Keratinocyte (primary cell): ENCODE data around the gene CCDC77. TPM values are rescaled to one million over a fixed set of nuclear protein-coding genes. Genes with fewer than 3 reads are reported as not detected.

Source experiments
- DNase-seq: peaks from one replicate; pipeline ENCODE4 v3.0.0-alpha.2; 2011; ENCODE audit warnings: low read depth, missing footprints, low spot score
- FAIRE-seq: peaks from 2 replicates; lab custom pipeline; 2011; peaks lifted over from hg19 to GRCh38; lab: Jason Lieb, UNC
- H2AFZ ChIP-seq: 2 replicates; pipeline ENCODE4 v1.6.0; 2012; ENCODE audit warnings: low read length, control low read depth, inconsistent platforms; ENCODE audit not compliant: control insufficient read depth
- H3K27ac ChIP-seq: 2 replicates; pipeline ENCODE4 v1.5.1; 2011; ENCODE audit warnings: low read length; ENCODE audit not compliant: control insufficient read depth, insufficient read depth
- H3K27me3 ChIP-seq: 3 replicates; pipeline ENCODE4 v1.6.0; 2011; ENCODE audit warnings: low read length; ENCODE audit not compliant: control insufficient read depth, insufficient read depth; ENCODE audit errors: extremely low read depth
- H3K36me3 ChIP-seq, 2 experiments: 2 replicates in 1 of 2; 3 replicates in 1 of 2; pipeline ENCODE4 v1.5.1; 2011; ENCODE audit warnings: low read length in 2 of 2, mild to moderate bottlenecking in 1 of 2; ENCODE audit not compliant: control insufficient read depth in 2 of 2, insufficient read depth in 2 of 2; ENCODE audit errors: extremely low read depth in 1 of 2
- H3K4me1 ChIP-seq: 3 replicates; pipeline ENCODE4 v1.5.1; 2011; ENCODE audit warnings: low read length; ENCODE audit not compliant: control insufficient read depth, insufficient read depth; ENCODE audit errors: extremely low read depth
- H3K4me2 ChIP-seq: 3 replicates; pipeline ENCODE4 v1.6.0; 2011; ENCODE audit warnings: low read depth, low read length; ENCODE audit not compliant: control insufficient read depth, insufficient read depth; ENCODE audit errors: extremely low read depth
- H3K4me3 ChIP-seq, 3 experiments: fragments of 200-600 bp in 1 of 3; sonication (generic) in 1 of 3; 2 replicates in 2 of 3; 3 replicates in 1 of 3; pipeline ENCODE4 v1.5.1; 2011 to 2016; ENCODE audit warnings: low read length in 3 of 3, mild to moderate bottlenecking in 3 of 3, control low read depth in 2 of 3, inconsistent platforms in 1 of 3, low read depth in 1 of 3, mixed read lengths in 1 of 3, mixed run types in 1 of 3, moderate library complexity in 1 of 3; ENCODE audit not compliant: control insufficient read depth in 2 of 3, insufficient read depth in 2 of 3; ENCODE audit errors: extremely low read depth in 1 of 3
- H3K79me2 ChIP-seq: 2 replicates; pipeline ENCODE4 v1.6.0; 2012; ENCODE audit warnings: low read length; ENCODE audit not compliant: control insufficient read depth, insufficient read depth
- H3K9ac ChIP-seq: 3 replicates; pipeline ENCODE4 v1.6.0; 2011; ENCODE audit warnings: low read length; ENCODE audit not compliant: control insufficient read depth, insufficient read depth; ENCODE audit errors: extremely low read depth
- H3K9me1 ChIP-seq: 3 replicates; pipeline ENCODE4 v1.6.0; 2011; ENCODE audit warnings: low read length; ENCODE audit not compliant: control insufficient read depth, insufficient read depth; ENCODE audit errors: extremely low read depth
- H3K9me3 ChIP-seq: 2 replicates; pipeline ENCODE4 v1.5.1; 2012; ENCODE audit warnings: low read depth, low read length; ENCODE audit not compliant: control insufficient read depth
- H4K20me1 ChIP-seq: 3 replicates; pipeline ENCODE4 v1.6.0; 2011; ENCODE audit warnings: low read length; ENCODE audit not compliant: control insufficient read depth, insufficient read depth; ENCODE audit errors: extremely low read depth
- EZH2 ChIP-seq: IDR thresholded peaks from one replicate; pipeline ENCODE4 v1.6.1; 2012; ENCODE audit warnings: inconsistent platforms, mild to moderate bottlenecking, low read length, moderate library complexity
- dilution Hi-C: fragments of 300-500 bp; cut with MboI; formaldehyde crosslinking; loops from one replicate; pipeline ENCODE4 v1.7.0; 2020; ENCODE audit warnings: low sequenced_read_pairs; ENCODE audit not compliant: extremely low pct_ligation_motif_present
- polyA plus RNA-seq, 5 experiments: library from polyadenylated mRNA; depleted of rRNA in 3 of 5; stranded (reverse) in 3 of 5; stranded (forward) in 1 of 5; unstranded in 1 of 5; fragments of >200 nt; gene quantifications; 1 replicate in 1 of 5; 2 replicates in 3 of 5; 3 replicates in 1 of 5; pipeline versions ENCODE4 v1.2.1 to v1.2.3, GENCODE V29; 2011 to 2012; ENCODE audit warnings: missing spikeins in 2 of 5, low read depth in 1 of 5, low replicate concordance in 1 of 5
- TF ChIP-seq, protein P1 (sequence below), 3 experiments: IDR thresholded peaks in 1 of 3; conservative IDR thresholded peaks in 1 of 3; optimal IDR thresholded peaks in 1 of 3; 2 replicates in 2 of 3; 3 replicates in 1 of 3; pipeline versions ENCODE3 to v1.5.1; 2011; ENCODE audit warnings: low read length in 3 of 3, mild to moderate bottlenecking in 3 of 3, moderate library complexity in 2 of 3, control low read depth in 1 of 3, inconsistent platforms in 1 of 3; ENCODE audit not compliant: insufficient read depth in 2 of 3; ENCODE audit errors: extremely low read depth in 1 of 3

Gene CCDC77
- polyA plus RNA-seq, 1 donor (not counting 4 experiments of a cell fraction or from before 2014, with no cell fraction given), result 8.3 TPM

DNA sequence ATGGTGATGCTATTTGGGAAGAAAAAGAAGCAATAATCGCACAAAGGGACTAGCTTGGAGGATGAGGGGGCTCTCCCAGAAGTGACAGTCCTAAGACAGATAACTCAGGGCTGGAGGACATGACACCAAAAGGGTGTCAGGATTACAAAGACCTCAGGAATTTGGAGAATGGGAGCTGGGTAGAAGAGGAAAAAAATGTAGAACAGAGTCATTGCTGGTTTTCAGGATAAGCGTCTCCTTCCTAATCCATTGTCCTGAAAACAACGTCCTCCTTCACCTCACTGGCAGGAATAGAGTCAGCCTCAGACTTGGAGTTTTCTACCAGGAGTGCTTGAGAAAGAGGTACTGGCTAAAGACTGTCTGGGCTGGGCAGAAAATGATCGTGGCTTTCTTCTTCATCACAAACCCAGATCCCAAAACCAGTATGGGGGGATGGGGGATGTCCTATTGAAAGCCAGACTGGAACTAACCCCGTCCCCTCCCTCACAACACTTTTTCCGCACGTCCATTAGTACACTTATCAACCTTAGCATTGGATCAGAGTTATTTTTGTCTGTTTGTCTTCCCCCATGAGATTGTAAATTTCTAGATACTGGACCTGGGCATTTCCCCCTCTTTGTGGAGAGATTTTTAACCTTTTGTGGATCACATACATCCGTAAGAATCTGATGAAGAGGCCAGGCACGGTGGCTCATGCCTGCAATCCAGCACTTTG, 72.6 kb downstream of the CCDC77 start:
- Histone ChIP-seq H3K79me2 (no peaks in the 10 kb centered on the region), H4K20me1 (no peaks in the 10 kb centered on the region), H3K27me3 (no peaks in the 10 kb centered on the region), H3K4me1 (peaks cover 10% of the 10 kb centered on the region), H2AFZ (no peak overlapping the region), H3K4me3 (no peak overlapping the region), H3K27ac (no peak overlapping the region), H3K4me2 (no peak overlapping the region), H3K9me1 (no peaks in the 10 kb centered on the region), H3K9me3 (no peaks in the 10 kb centered on the region), H3K36me3 (peaks cover 1 to 3% of the 10 kb centered on the region in 2 experiments), H3K9ac (no peak overlapping the region)
- FAIRE-seq, result peak; percentile 52
- dilution Hi-C loops, result no loop called here
- TF ChIP-seq, protein P1, sequence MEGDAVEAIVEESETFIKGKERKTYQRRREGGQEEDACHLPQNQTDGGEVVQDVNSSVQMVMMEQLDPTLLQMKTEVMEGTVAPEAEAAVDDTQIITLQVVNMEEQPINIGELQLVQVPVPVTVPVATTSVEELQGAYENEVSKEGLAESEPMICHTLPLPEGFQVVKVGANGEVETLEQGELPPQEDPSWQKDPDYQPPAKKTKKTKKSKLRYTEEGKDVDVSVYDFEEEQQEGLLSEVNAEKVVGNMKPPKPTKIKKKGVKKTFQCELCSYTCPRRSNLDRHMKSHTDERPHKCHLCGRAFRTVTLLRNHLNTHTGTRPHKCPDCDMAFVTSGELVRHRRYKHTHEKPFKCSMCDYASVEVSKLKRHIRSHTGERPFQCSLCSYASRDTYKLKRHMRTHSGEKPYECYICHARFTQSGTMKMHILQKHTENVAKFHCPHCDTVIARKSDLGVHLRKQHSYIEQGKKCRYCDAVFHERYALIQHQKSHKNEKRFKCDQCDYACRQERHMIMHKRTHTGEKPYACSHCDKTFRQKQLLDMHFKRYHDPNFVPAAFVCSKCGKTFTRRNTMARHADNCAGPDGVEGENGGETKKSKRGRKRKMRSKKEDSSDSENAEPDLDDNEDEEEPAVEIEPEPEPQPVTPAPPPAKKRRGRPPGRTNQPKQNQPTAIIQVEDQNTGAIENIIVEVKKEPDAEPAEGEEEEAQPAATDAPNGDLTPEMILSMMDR (optimal IDR thresholded peaks at IDR 0.05 in 1 of 3, IDR thresholded peaks at IDR 0.05 in 1 of 3, conservative IDR thresholded peaks at IDR 0.05 in 1 of 3; ENCODE audit: extremely low read depth in 1 of 3, insufficient read depth in 2 of 3, low read length in 3 of 3), result no peak
- TF ChIP-seq EZH2, result no peak
- no peak for DNase-seq

DNA sequence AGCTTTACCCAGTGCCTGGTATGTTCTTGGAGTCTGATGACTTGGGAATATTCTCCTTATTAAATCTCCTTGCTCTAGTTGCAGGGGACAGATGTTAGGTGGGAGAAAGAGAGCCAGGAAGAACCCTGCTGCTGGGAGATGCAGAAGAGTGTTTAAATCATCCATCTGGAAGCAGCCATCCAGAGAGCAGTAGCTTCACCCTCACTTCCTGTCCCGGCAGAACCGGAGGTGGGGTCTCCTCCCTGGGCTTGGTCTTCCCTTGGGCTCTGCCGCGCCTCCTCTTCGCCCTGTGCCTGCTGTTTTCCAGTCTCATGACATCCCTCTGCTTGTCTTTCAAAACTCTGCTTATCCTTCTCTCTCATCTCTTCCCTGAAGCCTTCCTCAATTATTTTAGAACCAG, 73.8 kb downstream of the CCDC77 start:
- Histone ChIP-seq H3K9me1 (no peaks in the 10 kb centered on the region), H3K27me3 (no peaks in the 10 kb centered on the region), H3K4me1 (peaks cover 10% of the 10 kb centered on the region), H3K4me3 (no peak overlapping the region), H3K27ac (no peak overlapping the region), H3K9me3 (no peaks in the 10 kb centered on the region), H3K36me3 (peaks cover 1 to 3% of the 10 kb centered on the region in 2 experiments), H4K20me1 (no peaks in the 10 kb centered on the region), H3K79me2 (no peaks in the 10 kb centered on the region), H3K9ac (no peak overlapping the region), H2AFZ (no peak overlapping the region), H3K4me2 (no peak overlapping the region)
- DNase-seq (no peak), FAIRE-seq (no peak)
- dilution Hi-C loops, result loop anchor here (5.0 kb wide), 1 partner anchor 67 kb away; no protein-coding TSS in a partner anchor
- no peak for TF ChIP-seq EZH2
- TF ChIP-seq, protein P1 (optimal IDR thresholded peaks at IDR 0.05 in 1 of 3, IDR thresholded peaks at IDR 0.05 in 1 of 3, conservative IDR thresholded peaks at IDR 0.05 in 1 of 3; ENCODE audit: extremely low read depth in 1 of 3, insufficient read depth in 2 of 3, low read length in 3 of 3), result no peak
